Fibroblast of the aortic adventitia (primary cell): ENCODE results near the gene MYH6. TPM values are rescaled to one million over a fixed set of nuclear protein-coding genes. Genes with fewer than 3 reads are reported as not detected.

ENCODE experiments used
- DNase-seq: peaks from one replicate; pipeline ENCODE4 v3.0.0-alpha.2; 2010; ENCODE audit warnings: low read depth
- H3K4me3 ChIP-seq: 2 replicates; pipeline ENCODE4 v1.5.1; 2011; ENCODE audit warnings: low read depth, mild to moderate bottlenecking, control low read depth, low read length, moderate library complexity
- CTCF ChIP-seq: IDR thresholded peaks from 2 replicates; pipeline ENCODE4 v1.5.1; 2011; ENCODE audit warnings: mild to moderate bottlenecking, low read length, control low read depth, inconsistent platforms; ENCODE audit not compliant: insufficient read depth
- total RNA-seq: library from RNA; depleted of rRNA; stranded (reverse); fragments of >200 nt; gene quantifications from 2 replicates; pipeline ENCODE4 v1.2.3, GENCODE V29; 2012; ENCODE audit warnings: low replicate concordance

The MYH6 gene
- total RNA-seq, 1 donor = not detected

GRCh38 chr14:23447361-23448350, 39.6 kb upstream of the MYH6 start:
- DNase-seq = no peak

GRCh38 chr14:23446291-23446851, 38.3 kb upstream of the MYH6 start:
- TF ChIP-seq CTCF = no peak
- no peak for DNase-seq
- H3K4me3 ChIP-seq = no peak overlapping the region

More at GRCh38 chr14:23447361-23448350, 39.6 kb upstream of the MYH6 start:
- H3K4me3 ChIP-seq = no peak overlapping the region
- no peak for TF ChIP-seq CTCF

- no peak for DNase-seq
- no peak for TF ChIP-seq CTCF
- no peak overlapping the region for H3K4me3 ChIP-seq
Measured at GRCh38 chr14:23445773-23446172, 37.7 kb upstream of the MYH6 start.

GRCh38 chr14:23444314-23444713, 36.2 kb upstream of the MYH6 start:
- no peak overlapping the region for H3K4me3 ChIP-seq
- TF ChIP-seq CTCF = no peak
- DNase-seq = no peak

- TF ChIP-seq CTCF = no peak
- no peak for DNase-seq
- no peak overlapping the region for H3K4me3 ChIP-seq
Measured at GRCh38 chr14:23443881-23444280, 35.8 kb upstream of the MYH6 start.

GRCh38 chr14:23443411-23443812, 35.3 kb upstream of the MYH6 start:
- TF ChIP-seq CTCF = no peak
- no peak for DNase-seq

More at GRCh38 chr14:23443411-23443812, 35.3 kb upstream of the MYH6 start:
- no peak overlapping the region for H3K4me3 ChIP-seq
